Panc1 (cell line): ENCODE measurements around the gene NEFH. TPM values are rescaled to one million over a fixed set of nuclear protein-coding genes. Genes with fewer than 3 reads are reported as not detected.

ENCODE experiments used
- ATAC-seq: fragments of 200-7000 bp; cut with Tn5 transposase; 2 replicates; pipeline ENCODE4 v1.9.1; 2020; ENCODE audit warnings: mild to moderate bottlenecking, moderate library complexity
- BruUV-seq: library from RNA; stranded (reverse); fragments of 400-500 nt; replicated peaks from 2 replicates; lab custom pipeline; 2021; lab: Mats Ljungman, UMichigan
- CTCF ChIA-PET: fragments of 300-600 bp; sonication (Branson Sonifier 250); formaldehyde crosslinking; loops from one replicate; lab custom pipeline; 2022; ENCODE audit warnings: antibody characterized with exemption; lab: Charles Lee
- POLR2A ChIA-PET: fragments of 300-600 bp; sonication (Branson Sonifier 250); formaldehyde crosslinking; loops from one replicate; lab custom pipeline; 2022; ENCODE audit warnings: antibody characterized with exemption; lab: Charles Lee
- DNase-seq: peaks from one replicate; pipeline ENCODE4 v3.0.0-alpha.2; 2010; ENCODE audit warnings: low read depth, low spot score
- H3K27ac ChIP-seq: 2 replicates; pipeline ENCODE4 v1.5.1; 2011; ENCODE audit warnings: mild to moderate bottlenecking, low read length, inconsistent platforms
- H3K27me3 ChIP-seq: fragments of 200-500 bp; sonication (Bioruptor generic); 2 replicates; pipeline ENCODE4 v1.6.0; 2014; ENCODE audit warnings: low read length, inconsistent platforms; ENCODE audit not compliant: control insufficient read depth, insufficient read depth
- H3K36me3 ChIP-seq: fragments of 200-500 bp; sonication (Bioruptor generic); 2 replicates; pipeline ENCODE4 v1.5.1; 2014; ENCODE audit warnings: inconsistent platforms, mild to moderate bottlenecking, low read length, moderate library complexity; ENCODE audit not compliant: control insufficient read depth, insufficient read depth
- H3K4me1 ChIP-seq: 2 replicates; pipeline ENCODE4 v1.5.1; 2011; ENCODE audit warnings: inconsistent platforms, mild to moderate bottlenecking, low read length, moderate library complexity; ENCODE audit not compliant: control insufficient read depth, insufficient read depth
- H3K4me3 ChIP-seq, 2 experiments: 2 replicates each; pipeline ENCODE4 v1.5.1; 2011 to 2012; ENCODE audit warnings: low read depth in 2 of 2, low read length in 2 of 2, mild to moderate bottlenecking in 2 of 2, inconsistent platforms in 1 of 2, moderate library complexity in 1 of 2
- H3K9me3 ChIP-seq: fragments of 200-500 bp; sonication (Bioruptor generic); 2 replicates; pipeline ENCODE4 v1.5.1; 2014; ENCODE audit warnings: low read depth, mild to moderate bottlenecking, inconsistent platforms, low read length, moderate library complexity; ENCODE audit not compliant: control insufficient read depth, insufficient read depth
- POLR2AphosphoS5 ChIP-seq: IDR thresholded peaks from 2 replicates; pipeline ENCODE4 v1.6.1; 2012; ENCODE audit warnings: mild to moderate bottlenecking, low read depth, low read length, moderate library complexity
- SIN3A ChIP-seq: IDR thresholded peaks from 2 replicates; pipeline ENCODE4 v1.6.1; 2012; ENCODE audit warnings: low read depth, mild to moderate bottlenecking, low read length, moderate library complexity, borderline replicate concordance; ENCODE audit not compliant: insufficient read depth
- TCF7L2 ChIP-seq: IDR thresholded peaks from 2 replicates; pipeline ENCODE4 v1.6.1; 2011; ENCODE audit warnings: mild to moderate bottlenecking, low read depth, low read length, inconsistent platforms
- in situ Hi-C: cut with HindIII; loops from 2 replicates; pipeline ENCODE4 v1.10.0; 2016; ENCODE audit warnings: low sequenced_read_pairs, low pct_unique_long_range_greater_than_20kb
- intact Hi-C: fragments of 100-400 bp; cut with micrococcal nuclease; formaldehyde crosslinking; loops from one replicate; pipeline ENCODE4 v1.10.0; 2022; ENCODE audit not compliant: unreplicated experiment
- total RNA-seq: library from RNA; stranded (reverse); gene quantifications from one replicate; pipeline ENCODE4 v1.2.1, GENCODE V29; 2021; ENCODE audit not compliant: unreplicated experiment
- TF ChIP-seq, protein P1 (sequence below), 2 experiments: IDR thresholded peaks; 2 replicates each; pipeline ENCODE4 v1.6.1; 2011 to 2012; ENCODE audit warnings: low read depth in 2 of 2, control low read depth in 1 of 2, low read length in 1 of 2, mild to moderate bottlenecking in 1 of 2, moderate library complexity in 1 of 2; ENCODE audit not compliant: insufficient read depth in 1 of 2
- TF ChIP-seq, protein P2 (sequence below): fragments of 450-650 bp; IDR thresholded peaks from 2 replicates; pipeline ENCODE4 v1.5.1; 2017; ENCODE audit warnings: mild to moderate bottlenecking

NEFH gene
- total RNA-seq, 1 experiment from 2014 or later: 0.08 TPM

DNA sequence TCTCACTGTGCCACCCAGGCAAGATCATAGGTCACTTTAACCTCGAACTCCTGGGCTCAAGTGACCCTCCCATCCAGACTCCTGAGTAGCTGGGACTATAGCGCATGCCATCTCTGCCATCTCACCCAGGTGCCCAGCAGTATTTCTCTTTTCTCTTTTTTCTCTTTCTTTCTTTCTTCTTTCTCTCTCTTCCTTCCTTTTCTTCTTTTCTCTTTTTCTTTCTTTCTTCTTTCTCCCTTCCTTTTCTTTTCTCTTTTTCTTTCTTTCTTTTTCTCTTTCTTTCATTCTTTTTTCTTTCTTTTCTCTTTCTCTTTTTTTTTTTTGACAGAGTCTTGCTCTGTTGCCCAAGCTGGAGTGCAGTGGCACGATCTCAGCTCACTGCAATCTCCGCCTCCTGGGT is 28.2 kb upstream of the NEFH start:
- H3K27ac ChIP-seq: no peak overlapping the region
- no peaks in the 10 kb centered on the region for H3K27me3 ChIP-seq
- no peaks in the 10 kb centered on the region for H3K36me3 ChIP-seq
- TF ChIP-seq SIN3A: no peak
- TF ChIP-seq, protein P1, sequence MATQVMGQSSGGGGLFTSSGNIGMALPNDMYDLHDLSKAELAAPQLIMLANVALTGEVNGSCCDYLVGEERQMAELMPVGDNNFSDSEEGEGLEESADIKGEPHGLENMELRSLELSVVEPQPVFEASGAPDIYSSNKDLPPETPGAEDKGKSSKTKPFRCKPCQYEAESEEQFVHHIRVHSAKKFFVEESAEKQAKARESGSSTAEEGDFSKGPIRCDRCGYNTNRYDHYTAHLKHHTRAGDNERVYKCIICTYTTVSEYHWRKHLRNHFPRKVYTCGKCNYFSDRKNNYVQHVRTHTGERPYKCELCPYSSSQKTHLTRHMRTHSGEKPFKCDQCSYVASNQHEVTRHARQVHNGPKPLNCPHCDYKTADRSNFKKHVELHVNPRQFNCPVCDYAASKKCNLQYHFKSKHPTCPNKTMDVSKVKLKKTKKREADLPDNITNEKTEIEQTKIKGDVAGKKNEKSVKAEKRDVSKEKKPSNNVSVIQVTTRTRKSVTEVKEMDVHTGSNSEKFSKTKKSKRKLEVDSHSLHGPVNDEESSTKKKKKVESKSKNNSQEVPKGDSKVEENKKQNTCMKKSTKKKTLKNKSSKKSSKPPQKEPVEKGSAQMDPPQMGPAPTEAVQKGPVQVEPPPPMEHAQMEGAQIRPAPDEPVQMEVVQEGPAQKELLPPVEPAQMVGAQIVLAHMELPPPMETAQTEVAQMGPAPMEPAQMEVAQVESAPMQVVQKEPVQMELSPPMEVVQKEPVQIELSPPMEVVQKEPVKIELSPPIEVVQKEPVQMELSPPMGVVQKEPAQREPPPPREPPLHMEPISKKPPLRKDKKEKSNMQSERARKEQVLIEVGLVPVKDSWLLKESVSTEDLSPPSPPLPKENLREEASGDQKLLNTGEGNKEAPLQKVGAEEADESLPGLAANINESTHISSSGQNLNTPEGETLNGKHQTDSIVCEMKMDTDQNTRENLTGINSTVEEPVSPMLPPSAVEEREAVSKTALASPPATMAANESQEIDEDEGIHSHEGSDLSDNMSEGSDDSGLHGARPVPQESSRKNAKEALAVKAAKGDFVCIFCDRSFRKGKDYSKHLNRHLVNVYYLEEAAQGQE (IDR thresholded peaks at IDR 0.05; ENCODE audit: insufficient read depth in 1 of 2, low read depth in 2 of 2, low read length in 1 of 2): no peak
- TF ChIP-seq POLR2AphosphoS5: no peak
- no peak for TF ChIP-seq TCF7L2
- TF ChIP-seq, protein P2, sequence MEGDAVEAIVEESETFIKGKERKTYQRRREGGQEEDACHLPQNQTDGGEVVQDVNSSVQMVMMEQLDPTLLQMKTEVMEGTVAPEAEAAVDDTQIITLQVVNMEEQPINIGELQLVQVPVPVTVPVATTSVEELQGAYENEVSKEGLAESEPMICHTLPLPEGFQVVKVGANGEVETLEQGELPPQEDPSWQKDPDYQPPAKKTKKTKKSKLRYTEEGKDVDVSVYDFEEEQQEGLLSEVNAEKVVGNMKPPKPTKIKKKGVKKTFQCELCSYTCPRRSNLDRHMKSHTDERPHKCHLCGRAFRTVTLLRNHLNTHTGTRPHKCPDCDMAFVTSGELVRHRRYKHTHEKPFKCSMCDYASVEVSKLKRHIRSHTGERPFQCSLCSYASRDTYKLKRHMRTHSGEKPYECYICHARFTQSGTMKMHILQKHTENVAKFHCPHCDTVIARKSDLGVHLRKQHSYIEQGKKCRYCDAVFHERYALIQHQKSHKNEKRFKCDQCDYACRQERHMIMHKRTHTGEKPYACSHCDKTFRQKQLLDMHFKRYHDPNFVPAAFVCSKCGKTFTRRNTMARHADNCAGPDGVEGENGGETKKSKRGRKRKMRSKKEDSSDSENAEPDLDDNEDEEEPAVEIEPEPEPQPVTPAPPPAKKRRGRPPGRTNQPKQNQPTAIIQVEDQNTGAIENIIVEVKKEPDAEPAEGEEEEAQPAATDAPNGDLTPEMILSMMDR: no peak
- H3K4me1 ChIP-seq: no peaks in the 10 kb centered on the region
- intact Hi-C loops: no loop called here
- DNase-seq: no peak
- CTCF ChIA-PET: no interaction called here
- no peak for ATAC-seq
- POLR2A ChIA-PET: interaction anchor here (0.7 kb wide), 1 partner anchor 52 kb away, joined by 9 read pairs; no protein-coding TSS in a partner anchor
- BruUV-seq: no TSS peak
- in situ Hi-C loops: no loop called here
- no peaks in the 10 kb centered on the region for H3K9me3 ChIP-seq
- no peak overlapping the region for H3K4me3 ChIP-seq

DNA sequence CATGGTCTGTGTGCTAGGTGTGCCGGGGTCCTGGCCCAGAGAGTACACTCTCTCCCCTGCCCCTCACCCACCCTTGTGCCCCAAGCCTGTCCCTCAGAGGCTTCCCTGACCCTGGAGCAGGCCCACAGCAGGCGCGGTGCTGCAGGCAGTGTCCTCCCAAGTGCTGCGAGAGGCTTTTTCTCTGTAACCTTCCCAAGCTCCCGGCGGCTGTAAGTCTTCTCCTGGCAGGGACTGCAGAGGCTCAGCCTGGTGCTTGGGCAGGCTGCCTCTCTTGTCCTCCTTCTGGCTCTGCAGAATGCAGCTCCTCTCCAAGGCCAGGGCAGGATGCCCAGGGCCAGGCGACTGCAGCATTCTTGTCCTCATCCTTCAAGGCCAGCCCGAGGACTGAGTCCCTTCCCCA is 25.7 kb upstream of the NEFH start:
- DNase-seq (no peak), ATAC-seq (peak; percentile 23)
- no peaks in the 10 kb centered on the region for H3K27me3 ChIP-seq
- H3K36me3 ChIP-seq: no peaks in the 10 kb centered on the region
- H3K4me3 ChIP-seq: no peak overlapping the region
- ChIA-PET POLR2A (no interaction called here), CTCF (no interaction called here)
- no peak overlapping the region for H3K27ac ChIP-seq
- no peak for TF ChIP-seq TCF7L2
- TF ChIP-seq, protein P2: no peak
- H3K9me3 ChIP-seq: no peaks in the 10 kb centered on the region
- intact Hi-C loops: no loop called here
- no peaks in the 10 kb centered on the region for H3K4me1 ChIP-seq
- no TSS peak for BruUV-seq
- in situ Hi-C loops: no loop called here
